Ovary (tissue), 9 donors: Measurements from ENCODE around the gene KDM2B. TPM values are rescaled to one million over a fixed set of nuclear protein-coding genes. Genes with fewer than 3 reads are reported as not detected.

Experiments
- DNase-seq, 5 donors: peaks; one replicate each; pipeline ENCODE4 v3.0.0-alpha.2; 2019 to 2020
- H3K27ac ChIP-seq, 2 donors: fragments of 200-600 bp; one replicate each; pipeline versions ENCODE4 v1.5.1 to v1.8.0; 2019 to 2022
- H3K27me3 ChIP-seq: fragments of 200-600 bp; one replicate; pipeline ENCODE4 v1.8.0; 2022
- H3K36me3 ChIP-seq: fragments of 200-600 bp; sonication (generic); one replicate; pipeline ENCODE4 v1.5.1; 2019
- H3K4me1 ChIP-seq: one replicate; pipeline ENCODE4 v1.8.1; 2013; ENCODE audit warnings: mild to moderate bottlenecking, moderate library complexity; ENCODE audit not compliant: insufficient read depth
- H3K4me3 ChIP-seq: fragments of 200-600 bp; sonication (generic); one replicate; pipeline ENCODE4 v1.5.1; 2017
- H3K9me3 ChIP-seq, 2 donors: fragments of 200-600 bp in 1 of 2; sonication (generic) in 1 of 2; one replicate each; pipeline versions ENCODE4 v1.5.1 to v1.8.1; 2013 to 2019; ENCODE audit warnings: mild to moderate bottlenecking in 1 of 2, moderate library complexity in 1 of 2
- EP300 ChIP-seq: sonication (generic); formaldehyde crosslinking; IDR thresholded peaks from one replicate; pipeline ENCODE4 v1.6.1; 2017; ENCODE audit warnings: antibody characterized with exemption
- POLR2A ChIP-seq: fragments of 450-650 bp; IDR thresholded peaks from one replicate; pipeline ENCODE4 v1.6.1; 2017; ENCODE audit warnings: antibody characterized with exemption, mild to moderate bottlenecking, moderate library complexity
- WGBS, 3 donors: extraction: QIAGEN DNeasy Blood & Tissue Kit in 1 of 3; methylation state at CpG; one replicate each; pipeline versions ENCODE4 v1.1.5 to v1.1.7; 2013 to 2017; 5-methylcytosine and 5-hydroxymethylcytosine counted together
- intact Hi-C, 4 donors: fragments of 100-400 bp; cut with DNase I; formaldehyde crosslinking; loops; one replicate each; pipeline versions ENCODE4 v1.11.0 to v1.15.1; 2022 to 2023
- polyA plus RNA-seq, 2 donors: library from polyadenylated mRNA; stranded (reverse); fragments of 200-250 nt in 1 of 2; fragments of 350-450 nt in 1 of 2; fragmentation: Illumina TruSeq in 1 of 2; extraction: RNeasy Lipid Tissue Mini Kit (QIAGEN cat#74804) in 1 of 2; gene quantifications; one replicate each; pipeline ENCODE4 v1.2.3, GENCODE V29; 2013 to 2014
- total RNA-seq, 7 donors: library from RNA; depleted of rRNA in 2 of 7; stranded (reverse); fragments of >200 nt in 2 of 7; fragmentation: NEBNext Ultra II Directional in 3 of 7; extraction: Animal tissue kit (Norgen Biotek cat#: 25700) in 3 of 7; gene quantifications; one replicate each; pipeline versions ENCODE4 v1.1.0 to v1.2.4, GENCODE V29; 2016 to 2023
- TF ChIP-seq, protein P1 (sequence below), 3 donors: fragments of 450-650 bp in 2 of 3; fragments of 200-600 bp in 1 of 3; IDR thresholded peaks; one replicate each; pipeline versions ENCODE4 v1.5.1 to v1.8.0; 2016 to 2022; ENCODE audit warnings: antibody characterized with exemption in 3 of 3, mild to moderate bottlenecking in 1 of 3
- donor health status: DM: no; HTN: no; CAD: no; lungs with moderate emphysema.
- donor health status: DM: no; HTN: no; CAD: no.
- donor health status: Bipolar disorder and iron deficiency.
- donor health status: DM: yes; HTN: yes; CAD: no.
- donor health status: DM: no; HTN: no; CAD: no.
- donor health status: DM: yes; HTN: yes; CAD: no.

The KDM2B gene
- total and polyA plus RNA-seq, 9 donors = 13.2 to 33.6 (median 23.4) TPM

- intact Hi-C loops = no loop called here
- H3K36me3 ChIP-seq = no peaks in the 10 kb centered on the region
- DNase-seq = no peak
- no peaks in the 10 kb centered on the region for H3K27me3 ChIP-seq
- peak overlapping the region; percentile 13 for H3K4me3 ChIP-seq
- peak overlapping the region in 1 of 2 donors; percentile 53 for H3K27ac ChIP-seq
- TF ChIP-seq POLR2A (no peak), EP300 (no peak)
- TF ChIP-seq, protein P1, sequence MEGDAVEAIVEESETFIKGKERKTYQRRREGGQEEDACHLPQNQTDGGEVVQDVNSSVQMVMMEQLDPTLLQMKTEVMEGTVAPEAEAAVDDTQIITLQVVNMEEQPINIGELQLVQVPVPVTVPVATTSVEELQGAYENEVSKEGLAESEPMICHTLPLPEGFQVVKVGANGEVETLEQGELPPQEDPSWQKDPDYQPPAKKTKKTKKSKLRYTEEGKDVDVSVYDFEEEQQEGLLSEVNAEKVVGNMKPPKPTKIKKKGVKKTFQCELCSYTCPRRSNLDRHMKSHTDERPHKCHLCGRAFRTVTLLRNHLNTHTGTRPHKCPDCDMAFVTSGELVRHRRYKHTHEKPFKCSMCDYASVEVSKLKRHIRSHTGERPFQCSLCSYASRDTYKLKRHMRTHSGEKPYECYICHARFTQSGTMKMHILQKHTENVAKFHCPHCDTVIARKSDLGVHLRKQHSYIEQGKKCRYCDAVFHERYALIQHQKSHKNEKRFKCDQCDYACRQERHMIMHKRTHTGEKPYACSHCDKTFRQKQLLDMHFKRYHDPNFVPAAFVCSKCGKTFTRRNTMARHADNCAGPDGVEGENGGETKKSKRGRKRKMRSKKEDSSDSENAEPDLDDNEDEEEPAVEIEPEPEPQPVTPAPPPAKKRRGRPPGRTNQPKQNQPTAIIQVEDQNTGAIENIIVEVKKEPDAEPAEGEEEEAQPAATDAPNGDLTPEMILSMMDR (IDR thresholded peaks at IDR 0.05) = no peak
- 1 to 4% (median 2%) methylated on average over 4 of the region's 4 CpGs for WGBS, 3 donors
- no peaks in the 10 kb centered on the region for H3K9me3 ChIP-seq
- peaks cover 14% of the 10 kb centered on the region for H3K4me1 ChIP-seq
These were observed 128.9 kb downstream of the KDM2B start for GRCh38 chr12:121451961-121452339.

- intact Hi-C loops = loop anchor here in 1 of 4 donors (10.0 kb wide), 1 partner anchor 114 kb away; no protein-coding TSS in a partner anchor
- no peak overlapping the region for H3K27ac ChIP-seq
- H3K4me3 ChIP-seq = no peak overlapping the region
- H3K4me1 ChIP-seq = peaks cover 14% of the 10 kb centered on the region
- DNase-seq = peak in 1 of 5 donors; percentile 36
- no peaks in the 10 kb centered on the region for H3K9me3 ChIP-seq
- TF ChIP-seq, protein P1 (IDR thresholded peaks at IDR 0.05) = no peak
- 84 to 88% (median 86%) methylated on average over 16 of the region's 16 CpGs for WGBS, 3 donors
- no peaks in the 10 kb centered on the region for H3K36me3 ChIP-seq
- no peaks in the 10 kb centered on the region for H3K27me3 ChIP-seq
These were observed 132.0 kb downstream of the KDM2B start for GRCh38 chr12:121448771-121449315.

DNA sequence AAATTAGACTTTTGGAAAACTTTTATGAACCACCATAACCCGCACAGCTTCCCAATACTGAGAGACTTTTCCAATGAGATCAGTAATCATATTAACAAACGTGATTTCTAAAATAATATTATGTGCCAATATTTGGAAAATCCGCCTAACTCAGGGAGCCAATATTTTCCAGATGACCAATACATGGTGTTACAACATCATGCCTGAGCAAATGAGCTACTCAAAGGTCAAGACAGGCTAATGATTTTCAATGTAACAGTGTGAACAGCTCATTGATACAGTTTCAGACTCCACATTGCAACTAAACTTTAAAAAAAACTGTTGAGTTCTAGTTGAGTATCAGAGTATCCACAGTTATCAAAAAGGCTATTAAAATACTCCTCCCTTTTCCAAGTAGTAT is 134.1 kb downstream of the KDM2B start:
- DNase-seq = no peak
- Histone ChIP-seq H3K36me3 (no peaks in the 10 kb centered on the region), H3K4me1 (peaks cover 7% of the 10 kb centered on the region), H3K4me3 (no peak overlapping the region), H3K27ac (no peak overlapping the region), H3K27me3 (no peaks in the 10 kb centered on the region), H3K9me3 (no peaks in the 10 kb centered on the region)
- WGBS, 3 donors = 35 to 62% (median 53%) methylated on average over 3 of the region's 3 CpGs
- intact Hi-C loops = loop anchor here in 1 of 4 donors (10.0 kb wide), 1 partner anchor 112 kb away; no protein-coding TSS in a partner anchor
- TF ChIP-seq EP300 = no peak

- Histone ChIP-seq H3K9me3 (no peaks in the 10 kb centered on the region), H3K27me3 (no peaks in the 10 kb centered on the region), H3K4me1 (peaks cover 7% of the 10 kb centered on the region), H3K27ac (no peak overlapping the region), H3K36me3 (no peaks in the 10 kb centered on the region), H3K4me3 (no peak overlapping the region)
- intact Hi-C loops = loop anchor here in 1 of 4 donors (10.0 kb wide), 1 partner anchor 110 kb away; no protein-coding TSS in a partner anchor
- no peak for TF ChIP-seq POLR2A
- TF ChIP-seq, protein P1 (IDR thresholded peaks at IDR 0.05) = no peak
- no peak for TF ChIP-seq EP300
- DNase-seq = no peak
- 78 to 96% (median 90%) methylated on average over 4 of the region's 4 CpGs for WGBS, 3 donors
These were observed 136.0 kb downstream of the KDM2B start for GRCh38 chr12:121444842-121445202.
